Spleen (tissue), 7 donors: ENCODE results near the gene GREB1.

ENCODE experiments used
- POLR2AphosphoS5 ChIP-seq, 3 donors: sonication (generic); formaldehyde crosslinking; IDR thresholded peaks; one replicate each; pipeline ENCODE4 v1.5.1; 2017; ENCODE audit warnings: antibody characterized with exemption in 3 of 3
- TF ChIP-seq, protein P1 (sequence below), 11 experiments: fragments of 200-600 bp in 7 of 11; fragments of 450-650 bp in 4 of 11; sonication (generic) in 4 of 11; IDR thresholded peaks in 8 of 11; conservative IDR thresholded peaks in 3 of 11; 1 replicate in 7 of 11; 2 replicates in 4 of 11; pipeline versions ENCODE4 v1.4.0 to v1.8.0; 2016 to 2021; ENCODE audit warnings: antibody characterized with exemption in 11 of 11, inconsistent platforms in 4 of 11, mild to moderate bottlenecking in 1 of 11
- donor health status: DM: no; HTN: no; CAD: no; lungs with moderate emphysema.
- donor health status: DM: no; HTN: no; CAD: no.
- donor health status: DM: no; HTN: no; CAD: no.

- TF ChIP-seq, protein P1, sequence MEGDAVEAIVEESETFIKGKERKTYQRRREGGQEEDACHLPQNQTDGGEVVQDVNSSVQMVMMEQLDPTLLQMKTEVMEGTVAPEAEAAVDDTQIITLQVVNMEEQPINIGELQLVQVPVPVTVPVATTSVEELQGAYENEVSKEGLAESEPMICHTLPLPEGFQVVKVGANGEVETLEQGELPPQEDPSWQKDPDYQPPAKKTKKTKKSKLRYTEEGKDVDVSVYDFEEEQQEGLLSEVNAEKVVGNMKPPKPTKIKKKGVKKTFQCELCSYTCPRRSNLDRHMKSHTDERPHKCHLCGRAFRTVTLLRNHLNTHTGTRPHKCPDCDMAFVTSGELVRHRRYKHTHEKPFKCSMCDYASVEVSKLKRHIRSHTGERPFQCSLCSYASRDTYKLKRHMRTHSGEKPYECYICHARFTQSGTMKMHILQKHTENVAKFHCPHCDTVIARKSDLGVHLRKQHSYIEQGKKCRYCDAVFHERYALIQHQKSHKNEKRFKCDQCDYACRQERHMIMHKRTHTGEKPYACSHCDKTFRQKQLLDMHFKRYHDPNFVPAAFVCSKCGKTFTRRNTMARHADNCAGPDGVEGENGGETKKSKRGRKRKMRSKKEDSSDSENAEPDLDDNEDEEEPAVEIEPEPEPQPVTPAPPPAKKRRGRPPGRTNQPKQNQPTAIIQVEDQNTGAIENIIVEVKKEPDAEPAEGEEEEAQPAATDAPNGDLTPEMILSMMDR (IDR thresholded peaks at IDR 0.05 in 8 of 11, conservative IDR thresholded peaks at IDR 0.05 in 3 of 11): no peak
- no peak for TF ChIP-seq POLR2AphosphoS5 (IDR thresholded peaks at IDR 0.05)
These were observed 124.6 kb downstream of the GREB1 start for GRCh38 chr2:11658208-11659114.
